Measurements from ENCODE around the gene MRM2.

Gene MRM2

DNA sequence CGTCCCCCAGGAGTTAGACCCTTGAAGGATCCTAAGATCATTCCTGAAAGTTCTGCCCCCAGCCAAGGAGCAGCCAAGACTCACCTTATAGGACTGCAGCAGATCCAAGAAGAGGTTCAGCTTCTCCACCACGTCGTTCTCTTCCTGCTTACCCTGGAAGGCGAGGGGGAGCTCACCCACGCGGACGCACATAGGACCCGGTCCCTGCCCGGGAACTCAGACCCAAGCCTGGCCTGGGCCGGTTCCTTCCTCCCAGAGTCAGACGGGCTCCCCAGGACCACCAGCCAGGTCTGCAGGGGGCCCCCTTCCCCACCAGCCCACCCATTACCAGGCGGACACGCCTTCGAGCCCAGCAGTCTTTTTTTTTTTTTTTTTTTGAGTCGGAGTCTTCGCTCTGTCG lies 15.6 kb upstream of the MRM2 start:
- Histone ChIP-seq H3K27me3 (ENCODE audit: insufficient read depth, low read length) (no peaks in the 10 kb centered on the region), H3K4me1 (ENCODE audit: control insufficient read depth in 1 of 2, insufficient read depth in 2 of 2, low read length in 2 of 2) (no peaks in the 10 kb centered on the region), H3K79me2 (ENCODE audit: control insufficient read depth, insufficient read depth, low read length, poor library complexity) (no peaks in the 10 kb centered on the region), H4K91ac (ENCODE audit: low read depth, low read length) (no peak overlapping the region), H3K14ac (ENCODE audit: low read length) (no peak overlapping the region), H2BK5ac (ENCODE audit: low read depth, low read length, poor library complexity) (no peak overlapping the region), H2BK120ac (ENCODE audit: insufficient read depth, low read length, poor library complexity) (no peak overlapping the region), H4K12ac (ENCODE audit: low read depth, low read length) (no peak overlapping the region), H3K23ac (ENCODE audit: low read length) (no peak overlapping the region), H3K4ac (ENCODE audit: low read depth, low read length) (no peak overlapping the region), H2AK5ac (ENCODE audit: low read length) (no peak overlapping the region), H4K8ac (ENCODE audit: low read depth, low read length) (no peak overlapping the region), H3K27ac (ENCODE audit: low read depth, low read length) (no peak overlapping the region), H3K9ac (ENCODE audit: low read length) (no peak overlapping the region), H2BK12ac (ENCODE audit: low read length) (no peak overlapping the region), H3K4me3 (ENCODE audit: low read depth, low read length) (no peak overlapping the region), H3K4me2 (ENCODE audit: low read length) (no peak overlapping the region), H3K18ac (ENCODE audit: low read length) (no peak overlapping the region), H3K9me3 (ENCODE audit: insufficient read depth, low read depth, low read length) (no peaks in the 10 kb centered on the region), H3K36me3 (ENCODE audit: control insufficient read depth in 1 of 2, insufficient read depth in 2 of 2, low read length in 2 of 2) (peaks cover 32 to 38% of the 10 kb centered on the region in 2 experiments), H3K79me1 (ENCODE audit: low read length) (no peaks in the 10 kb centered on the region), H2AFZ (ENCODE audit: insufficient read depth, low read length, poor library complexity) (no peak overlapping the region)
- no peak for DNase-seq
- no CpG with 5 or more reads among the region's 17 CpGs for WGBS (ENCODE audit: extremely low coverage, insufficient coverage, insufficient read length)

- no peak for DNase-seq
- H4K8ac ChIP-seq (ENCODE audit: low read depth, low read length) = no peak overlapping the region
- no peak overlapping the region for H4K12ac ChIP-seq (ENCODE audit: low read depth, low read length)
- H3K4ac ChIP-seq (ENCODE audit: low read depth, low read length) = no peak overlapping the region
- no peaks in the 10 kb centered on the region for H3K79me2 ChIP-seq (ENCODE audit: control insufficient read depth, insufficient read depth, low read length, poor library complexity)
- peaks cover 2% of the 10 kb centered on the region for H3K79me1 ChIP-seq (ENCODE audit: low read length)
- no peak overlapping the region for H3K27ac ChIP-seq (ENCODE audit: low read depth, low read length)
- H2BK12ac ChIP-seq (ENCODE audit: low read length) = no peak overlapping the region
- H3K9ac ChIP-seq (ENCODE audit: low read length) = no peak overlapping the region
- no peak overlapping the region for H2BK120ac ChIP-seq (ENCODE audit: insufficient read depth, low read length, poor library complexity)
- H3K4me2 ChIP-seq (ENCODE audit: low read length) = no peak overlapping the region
- no peak overlapping the region for H2AFZ ChIP-seq (ENCODE audit: insufficient read depth, low read length, poor library complexity)
- H4K91ac ChIP-seq (ENCODE audit: low read depth, low read length) = no peak overlapping the region
- H3K4me3 ChIP-seq (ENCODE audit: low read depth, low read length) = no peak overlapping the region
- H3K23ac ChIP-seq (ENCODE audit: low read length) = no peak overlapping the region
- H3K18ac ChIP-seq (ENCODE audit: low read length) = no peak overlapping the region
- WGBS (ENCODE audit: extremely low coverage, insufficient coverage, insufficient read length) = no CpG with 5 or more reads among the region's 38 CpGs
- H3K36me3 ChIP-seq (ENCODE audit: control insufficient read depth in 1 of 2, insufficient read depth in 2 of 2, low read length in 2 of 2) = peaks cover 32 to 38% of the 10 kb centered on the region in 2 experiments
- no peak overlapping the region for H2BK5ac ChIP-seq (ENCODE audit: low read depth, low read length, poor library complexity)
- no peaks in the 10 kb centered on the region for H3K9me3 ChIP-seq (ENCODE audit: insufficient read depth, low read depth, low read length)
- no peak overlapping the region for H2AK5ac ChIP-seq (ENCODE audit: low read length)
- no peaks in the 10 kb centered on the region for H3K4me1 ChIP-seq (ENCODE audit: control insufficient read depth in 1 of 2, insufficient read depth in 2 of 2, low read length in 2 of 2)
- H3K14ac ChIP-seq (ENCODE audit: low read length) = no peak overlapping the region
- H3K27me3 ChIP-seq (ENCODE audit: insufficient read depth, low read length) = no peaks in the 10 kb centered on the region
Observed at GRCh38 chr7:2257046-2257551, 15.1 kb upstream of the MRM2 start.

- Histone ChIP-seq H3K9ac (ENCODE audit: low read length) (no peak overlapping the region), H3K9me3 (ENCODE audit: insufficient read depth, low read depth, low read length) (no peaks in the 10 kb centered on the region), H3K4ac (ENCODE audit: low read depth, low read length) (no peak overlapping the region), H2AK5ac (ENCODE audit: low read length) (no peak overlapping the region), H3K4me2 (ENCODE audit: low read length) (no peak overlapping the region), H2BK5ac (ENCODE audit: low read depth, low read length, poor library complexity) (no peak overlapping the region), H3K4me1 (ENCODE audit: control insufficient read depth in 1 of 2, insufficient read depth in 2 of 2, low read length in 2 of 2) (no peaks in the 10 kb centered on the region), H3K79me2 (ENCODE audit: control insufficient read depth, insufficient read depth, low read length, poor library complexity) (no peaks in the 10 kb centered on the region), H4K8ac (ENCODE audit: low read depth, low read length) (no peak overlapping the region), H4K91ac (ENCODE audit: low read depth, low read length) (no peak overlapping the region), H3K27me3 (ENCODE audit: insufficient read depth, low read length) (no peaks in the 10 kb centered on the region), H4K12ac (ENCODE audit: low read depth, low read length) (no peak overlapping the region), H2BK12ac (ENCODE audit: low read length) (no peak overlapping the region), H3K23ac (ENCODE audit: low read length) (no peak overlapping the region), H2AFZ (ENCODE audit: insufficient read depth, low read length, poor library complexity) (no peak overlapping the region), H3K36me3 (ENCODE audit: control insufficient read depth in 1 of 2, insufficient read depth in 2 of 2, low read length in 2 of 2) (peaks cover 32 to 38% of the 10 kb centered on the region in 2 experiments), H3K14ac (ENCODE audit: low read length) (no peak overlapping the region), H3K27ac (ENCODE audit: low read depth, low read length) (no peak overlapping the region), H3K4me3 (ENCODE audit: low read depth, low read length) (no peak overlapping the region), H3K79me1 (ENCODE audit: low read length) (peaks cover 2% of the 10 kb centered on the region), H3K18ac (ENCODE audit: low read length) (no peak overlapping the region), H2BK120ac (ENCODE audit: insufficient read depth, low read length, poor library complexity) (no peak overlapping the region)
- WGBS (ENCODE audit: extremely low coverage, insufficient coverage, insufficient read length) = no CpG with 5 or more reads among the region's 44 CpGs
- DNase-seq = no peak
Observed at GRCh38 chr7:2256306-2257045, 14.5 kb upstream of the MRM2 start.

GRCh38 chr7:2255145-2256139 lies 13.4 kb upstream of the MRM2 start:
- DNase-seq = peak; percentile 17 to 23
- Histone ChIP-seq H2BK120ac (ENCODE audit: insufficient read depth, low read length, poor library complexity) (no peak overlapping the region), H3K4me3 (ENCODE audit: low read depth, low read length) (no peak overlapping the region)

More at GRCh38 chr7:2255145-2256139, 13.4 kb upstream of the MRM2 start:
- H3K4me2 ChIP-seq (ENCODE audit: low read length) = no peak overlapping the region
- no peak overlapping the region for H3K4ac ChIP-seq (ENCODE audit: low read depth, low read length)
- H2AFZ ChIP-seq (ENCODE audit: insufficient read depth, low read length, poor library complexity) = no peak overlapping the region
- no peaks in the 10 kb centered on the region for H3K4me1 ChIP-seq (ENCODE audit: control insufficient read depth in 1 of 2, insufficient read depth in 2 of 2, low read length in 2 of 2)
- H3K9ac ChIP-seq (ENCODE audit: low read length) = no peak overlapping the region
- H2BK5ac ChIP-seq (ENCODE audit: low read depth, low read length, poor library complexity) = no peak overlapping the region
- H3K79me2 ChIP-seq (ENCODE audit: control insufficient read depth, insufficient read depth, low read length, poor library complexity) = no peaks in the 10 kb centered on the region
- H3K36me3 ChIP-seq (ENCODE audit: control insufficient read depth in 1 of 2, insufficient read depth in 2 of 2, low read length in 2 of 2) = peaks cover 38 to 43% of the 10 kb centered on the region in 2 experiments
- no peak overlapping the region for H2BK12ac ChIP-seq (ENCODE audit: low read length)
- no peak overlapping the region for H3K27ac ChIP-seq (ENCODE audit: low read depth, low read length)
- no CpG with 5 or more reads among the region's 33 CpGs for WGBS (ENCODE audit: extremely low coverage, insufficient coverage, insufficient read length)
- H3K27me3 ChIP-seq (ENCODE audit: insufficient read depth, low read length) = no peaks in the 10 kb centered on the region
- no peak overlapping the region for H4K12ac ChIP-seq (ENCODE audit: low read depth, low read length)
- no peak overlapping the region for H4K8ac ChIP-seq (ENCODE audit: low read depth, low read length)
- no peak overlapping the region for H3K18ac ChIP-seq (ENCODE audit: low read length)
- no peak overlapping the region for H4K91ac ChIP-seq (ENCODE audit: low read depth, low read length)
- H2AK5ac ChIP-seq (ENCODE audit: low read length) = no peak overlapping the region
- no peak overlapping the region for H3K23ac ChIP-seq (ENCODE audit: low read length)
- no peak overlapping the region for H3K14ac ChIP-seq (ENCODE audit: low read length)
- H3K79me1 ChIP-seq (ENCODE audit: low read length) = peaks cover 2% of the 10 kb centered on the region
- no peaks in the 10 kb centered on the region for H3K9me3 ChIP-seq (ENCODE audit: insufficient read depth, low read depth, low read length)
